Activated CD4-positive, alpha-beta T cell treated with anti-CD3 and anti-CD28 coated beads for 1 hour (primary cell): ENCODE data around the gene TDRD1.
A peak's percentile ranks its signal among the peaks of the same experiment; 100 is the strongest.
"Not testable (repeated sequence)": the region's sequence is repeated elsewhere in the genome, so short reads cannot be mapped to it uniquely, and the experiment has no call there.

Experiments
- DNase-seq: peaks from one replicate; pipeline ENCODE4 v3.0.0-alpha.2; 2020

Gene TDRD1, protein sequence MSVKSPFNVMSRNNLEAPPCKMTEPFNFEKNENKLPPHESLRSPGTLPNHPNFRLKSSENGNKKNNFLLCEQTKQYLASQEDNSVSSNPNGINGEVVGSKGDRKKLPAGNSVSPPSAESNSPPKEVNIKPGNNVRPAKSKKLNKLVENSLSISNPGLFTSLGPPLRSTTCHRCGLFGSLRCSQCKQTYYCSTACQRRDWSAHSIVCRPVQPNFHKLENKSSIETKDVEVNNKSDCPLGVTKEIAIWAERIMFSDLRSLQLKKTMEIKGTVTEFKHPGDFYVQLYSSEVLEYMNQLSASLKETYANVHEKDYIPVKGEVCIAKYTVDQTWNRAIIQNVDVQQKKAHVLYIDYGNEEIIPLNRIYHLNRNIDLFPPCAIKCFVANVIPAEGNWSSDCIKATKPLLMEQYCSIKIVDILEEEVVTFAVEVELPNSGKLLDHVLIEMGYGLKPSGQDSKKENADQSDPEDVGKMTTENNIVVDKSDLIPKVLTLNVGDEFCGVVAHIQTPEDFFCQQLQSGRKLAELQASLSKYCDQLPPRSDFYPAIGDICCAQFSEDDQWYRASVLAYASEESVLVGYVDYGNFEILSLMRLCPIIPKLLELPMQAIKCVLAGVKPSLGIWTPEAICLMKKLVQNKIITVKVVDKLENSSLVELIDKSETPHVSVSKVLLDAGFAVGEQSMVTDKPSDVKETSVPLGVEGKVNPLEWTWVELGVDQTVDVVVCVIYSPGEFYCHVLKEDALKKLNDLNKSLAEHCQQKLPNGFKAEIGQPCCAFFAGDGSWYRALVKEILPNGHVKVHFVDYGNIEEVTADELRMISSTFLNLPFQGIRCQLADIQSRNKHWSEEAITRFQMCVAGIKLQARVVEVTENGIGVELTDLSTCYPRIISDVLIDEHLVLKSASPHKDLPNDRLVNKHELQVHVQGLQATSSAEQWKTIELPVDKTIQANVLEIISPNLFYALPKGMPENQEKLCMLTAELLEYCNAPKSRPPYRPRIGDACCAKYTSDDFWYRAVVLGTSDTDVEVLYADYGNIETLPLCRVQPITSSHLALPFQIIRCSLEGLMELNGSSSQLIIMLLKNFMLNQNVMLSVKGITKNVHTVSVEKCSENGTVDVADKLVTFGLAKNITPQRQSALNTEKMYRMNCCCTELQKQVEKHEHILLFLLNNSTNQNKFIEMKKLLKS

DNA sequence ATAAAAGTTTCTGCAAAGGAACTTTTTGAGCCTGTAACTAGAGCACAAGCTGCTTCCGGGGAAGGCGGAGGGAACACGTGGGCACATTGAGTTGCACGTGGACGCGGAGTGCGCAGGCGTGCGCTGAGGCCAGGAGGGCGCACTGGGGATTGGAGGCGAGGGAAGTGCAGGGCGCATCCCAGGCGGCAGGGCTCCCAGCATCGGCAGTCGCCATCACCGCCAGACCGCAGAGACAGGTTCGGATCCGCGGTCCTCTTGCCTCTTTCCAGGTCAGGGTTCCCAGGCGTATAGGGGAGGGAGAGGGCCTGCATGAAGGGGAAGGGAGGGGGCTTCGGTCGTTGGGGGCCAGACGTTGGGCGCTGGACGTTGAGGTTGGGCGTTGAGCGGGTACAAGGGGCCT, at the start of gene TDRD1:
Gene TDRD1, plus strand, starts transcription at position 206 of the 400 bp plus-strand sequence. CDS start 8,479 bp downstream, outside the sequence.
- DNase-seq = no peak

DNA sequence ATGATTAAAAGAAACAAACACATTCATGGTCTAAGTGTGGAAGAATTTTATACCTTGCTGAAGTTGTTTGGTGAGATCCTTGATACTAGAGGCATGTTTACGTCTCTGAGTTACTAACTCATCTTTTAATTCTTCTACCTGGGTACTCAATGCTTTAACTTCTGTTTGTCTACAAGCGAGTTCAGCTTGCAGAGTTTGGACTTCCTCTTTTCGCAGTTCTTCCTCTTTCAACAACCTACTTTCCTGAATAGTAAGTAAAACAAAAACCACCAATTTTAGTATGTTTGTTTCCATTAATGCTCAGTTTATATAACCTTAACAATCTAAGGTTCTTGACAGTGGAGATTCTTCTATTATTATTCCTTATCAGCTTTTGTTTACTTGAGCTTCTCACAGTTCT, 48.1 kb upstream of the TDRD1 start:
- no peak for DNase-seq

DNA sequence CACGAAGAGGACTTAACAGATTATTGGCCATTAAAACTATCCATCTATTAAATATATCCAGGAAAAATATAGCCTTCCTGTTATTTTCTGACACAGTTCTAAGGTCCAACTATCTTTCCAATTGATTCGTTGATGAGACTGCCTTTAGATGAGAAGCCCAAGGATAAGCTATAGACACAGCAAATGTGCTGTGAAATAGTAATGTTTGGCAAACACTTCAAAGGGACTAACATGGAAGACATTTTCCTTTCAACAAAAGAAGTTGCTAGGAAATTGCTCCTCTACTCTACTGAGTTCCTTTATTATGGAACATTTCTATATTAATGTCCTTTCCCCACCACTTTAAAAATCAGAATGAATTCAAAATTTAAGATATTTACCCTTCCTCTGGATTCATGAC, 43.7 kb upstream of the TDRD1 start:
- no peak for DNase-seq

DNA sequence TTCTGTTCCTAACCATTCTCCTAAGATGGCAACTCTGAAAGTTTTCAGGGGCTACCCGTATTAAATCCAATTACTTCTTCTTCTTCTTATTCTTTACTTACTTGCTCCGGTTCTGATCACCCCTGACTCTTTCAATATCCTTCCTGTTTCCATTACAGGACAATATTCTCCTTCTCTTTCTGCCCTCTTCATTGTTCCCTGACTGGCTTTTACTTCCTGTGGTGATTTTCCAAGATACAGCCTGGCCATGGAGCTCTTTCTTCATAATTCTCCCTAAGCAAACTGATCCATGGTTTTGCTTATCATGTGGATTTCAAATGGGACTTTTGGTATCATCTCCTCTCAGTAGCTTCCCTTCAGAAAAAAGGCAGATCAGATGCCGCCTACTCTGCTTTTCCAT, 40.6 kb upstream of the TDRD1 start:
- no peak for DNase-seq

DNA sequence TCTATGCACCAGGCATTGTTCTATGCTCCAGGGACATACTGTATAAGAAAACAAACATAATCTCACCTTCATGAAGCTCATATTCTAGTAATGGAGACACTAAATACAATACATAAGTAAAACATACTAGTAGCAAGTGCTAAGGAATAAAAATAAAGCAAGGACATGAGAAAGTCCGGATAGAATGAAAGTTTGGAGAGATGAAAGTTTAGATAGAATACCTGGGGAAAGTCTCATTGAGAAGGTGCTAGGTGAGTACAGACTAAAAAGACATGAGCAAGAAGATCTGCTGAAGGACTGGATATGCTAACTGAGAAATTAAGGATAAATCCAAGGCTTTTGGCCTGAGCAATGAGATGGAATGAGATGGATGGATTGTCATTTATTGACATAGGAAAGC, 39.1 kb upstream of the TDRD1 start:
- DNase-seq = no peak

DNA sequence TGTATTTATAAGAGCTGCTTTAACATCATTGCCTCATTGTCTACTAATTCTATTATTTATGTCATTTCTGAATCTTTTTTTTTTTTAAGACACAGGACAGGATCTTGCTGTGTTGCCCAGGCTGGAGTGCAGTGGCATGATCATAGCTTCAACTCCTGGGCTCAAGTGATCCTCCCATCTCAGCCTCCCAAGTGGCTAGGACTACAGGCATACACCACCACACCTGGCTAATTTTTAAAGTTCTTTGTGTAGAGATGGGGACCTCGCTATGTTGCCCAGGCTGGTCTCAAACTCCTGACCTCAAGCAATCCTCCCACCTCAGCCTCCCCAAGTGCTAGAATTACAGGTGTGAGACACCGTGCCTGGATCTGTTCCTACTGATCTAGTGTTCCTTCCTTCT, 38.3 kb upstream of the TDRD1 start:
- DNase-seq = not testable (repeated sequence)

DNA sequence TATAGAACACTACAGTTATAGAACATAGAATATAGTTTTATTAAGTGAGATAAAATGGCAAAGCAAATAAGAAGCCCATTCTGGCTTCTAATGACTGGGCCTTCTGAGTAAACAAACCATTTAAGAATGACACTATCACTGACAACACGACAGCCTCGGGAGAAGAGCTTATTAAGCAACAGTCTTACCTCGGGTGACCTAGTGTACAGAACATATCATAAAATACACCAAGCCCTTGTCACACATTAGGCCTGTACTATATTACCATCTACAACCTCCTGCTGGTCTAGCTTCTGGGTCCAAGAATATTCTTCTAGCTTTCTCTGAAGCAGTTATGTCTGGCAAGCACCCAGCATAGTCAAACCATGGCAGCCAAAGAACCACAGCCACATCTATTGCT, 37.1 kb upstream of the TDRD1 start:
- DNase-seq = no peak

DNA sequence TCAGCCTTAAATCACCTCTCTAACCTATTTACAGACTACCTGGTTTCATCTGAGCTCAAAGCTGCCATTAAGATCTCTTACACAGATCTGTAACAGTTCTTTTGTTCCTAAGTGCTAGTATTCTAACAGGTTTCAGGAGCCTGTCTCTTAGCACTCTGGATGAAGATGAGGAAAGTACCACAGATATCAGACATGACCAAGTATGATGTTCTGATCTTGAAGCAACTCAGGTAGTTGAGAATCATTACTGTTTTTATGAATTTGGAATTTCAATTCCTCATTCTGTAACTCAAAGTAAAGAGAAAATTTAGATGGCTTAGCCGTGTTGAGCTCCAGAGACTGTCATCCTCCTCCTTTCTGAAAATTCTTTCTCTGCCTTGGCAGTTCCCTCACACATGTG, 36.0 kb upstream of the TDRD1 start:
- DNase-seq = no peak

DNA sequence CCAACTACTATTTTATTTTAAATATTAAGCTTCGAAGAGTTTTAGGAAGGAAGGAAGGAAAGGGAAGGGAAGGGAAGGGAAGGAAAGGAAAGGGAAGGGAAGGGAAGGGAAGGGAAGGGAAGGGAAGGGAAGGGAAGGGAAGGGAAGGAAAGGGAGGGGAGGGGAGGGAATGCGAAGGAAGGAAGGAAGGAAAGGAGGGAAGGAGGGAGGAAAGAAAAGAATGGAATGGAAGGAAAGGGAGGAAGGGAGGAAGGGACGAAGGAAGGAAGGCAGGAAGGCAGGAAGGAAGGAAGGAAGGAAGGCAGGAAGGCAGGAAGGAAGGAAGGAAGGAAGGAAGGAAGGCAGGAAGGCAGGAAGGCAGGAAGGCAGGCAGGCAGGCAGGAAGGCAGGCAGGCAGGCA, 29.7 kb upstream of the TDRD1 start:
- not testable (repeated sequence) for DNase-seq

DNA sequence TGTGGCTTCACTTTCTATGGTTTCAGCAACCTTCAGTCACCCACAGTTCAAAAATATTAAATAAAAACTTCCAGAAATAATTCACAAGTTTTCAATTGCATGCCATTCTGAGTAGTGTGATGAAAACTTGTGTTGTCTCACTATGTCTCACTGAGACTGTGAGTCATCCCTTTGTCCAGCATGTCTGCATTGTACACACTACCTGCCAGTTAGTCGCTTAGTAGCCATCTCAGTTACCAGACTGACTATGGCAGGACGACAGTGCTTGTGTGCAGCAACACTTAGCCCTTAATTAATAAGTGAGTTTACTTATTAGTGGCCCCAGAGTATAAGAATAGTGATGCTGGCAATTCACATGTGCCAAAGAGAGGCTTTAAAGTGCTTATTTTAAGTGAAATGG, 27.7 kb upstream of the TDRD1 start:
- DNase-seq = no peak

DNA sequence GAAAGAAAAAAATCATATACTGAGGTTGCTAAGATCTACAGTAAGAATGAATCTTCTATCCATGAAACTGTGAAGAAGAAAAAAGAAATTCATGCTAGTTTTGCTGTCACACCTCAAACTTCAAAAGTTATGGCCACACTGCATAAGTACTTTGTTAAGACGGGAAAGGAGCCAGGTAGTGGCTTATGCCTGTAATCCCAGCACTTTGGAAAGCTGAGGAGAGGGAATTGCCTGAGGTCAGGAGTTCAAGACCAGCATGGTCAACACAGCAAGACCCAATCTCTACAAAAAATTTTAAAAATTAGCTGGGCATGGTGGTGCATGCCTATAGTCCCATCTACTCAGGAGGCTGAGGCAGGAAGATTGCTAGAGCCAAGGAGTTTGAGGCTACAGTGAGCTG, 27.3 kb upstream of the TDRD1 start:
- no peak for DNase-seq

DNA sequence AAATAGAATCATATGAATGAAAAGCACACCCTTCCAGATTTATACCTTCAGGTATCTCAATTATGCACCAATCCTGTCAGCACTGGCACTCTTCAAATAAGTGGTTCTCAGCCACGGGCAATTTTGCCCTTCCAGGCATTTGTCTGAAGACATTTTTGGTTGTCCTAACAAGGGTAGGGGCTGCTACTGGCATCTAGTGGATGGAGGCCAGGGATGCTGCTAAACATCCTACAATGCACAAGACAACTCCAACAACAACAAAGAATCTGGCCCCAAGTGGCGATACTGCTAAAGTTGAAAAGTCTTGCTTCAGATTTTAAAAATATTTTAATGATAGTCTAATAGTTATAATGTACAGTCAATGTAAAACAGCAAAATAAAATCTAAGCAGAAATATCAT, 21.2 kb upstream of the TDRD1 start:
- DNase-seq = no peak

DNA sequence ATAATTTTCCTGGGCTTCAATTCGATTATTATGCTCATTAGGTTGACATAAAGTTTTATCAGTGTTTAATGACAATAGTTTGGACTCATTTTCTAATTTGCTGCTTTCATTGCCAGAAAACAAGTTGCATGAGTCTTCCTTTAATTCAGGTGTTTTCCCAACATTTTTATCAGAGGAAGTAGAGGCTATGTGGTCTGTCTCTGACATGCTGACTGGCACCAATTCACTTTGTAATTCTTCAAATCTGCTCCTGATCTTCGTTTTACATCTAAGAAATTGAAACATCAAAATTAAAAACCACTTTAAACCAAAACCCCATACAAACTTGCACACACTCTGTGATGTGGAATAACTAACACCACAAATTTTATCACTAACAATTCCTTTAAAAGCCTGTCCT, 16.1 kb upstream of the TDRD1 start:
- no peak for DNase-seq

DNA sequence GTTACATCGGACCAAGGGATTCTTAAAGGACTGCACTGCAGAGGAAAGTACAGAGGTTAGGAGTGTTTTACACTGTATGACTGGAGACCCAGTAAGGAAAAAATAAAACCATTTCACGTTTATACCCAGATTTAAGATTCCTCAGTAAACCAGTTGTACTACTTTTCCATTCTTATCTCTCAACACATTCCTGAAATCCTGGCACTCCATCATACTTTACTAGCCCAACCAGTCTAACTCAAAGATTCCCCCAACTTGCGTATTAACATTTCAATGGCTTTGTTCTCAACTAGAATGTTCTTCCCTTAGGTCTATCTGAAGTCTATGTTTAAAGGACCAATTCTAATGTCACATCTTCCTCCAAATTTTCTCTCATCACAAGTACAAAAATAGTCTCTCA, 13.1 kb upstream of the TDRD1 start:
- DNase-seq = no peak

DNA sequence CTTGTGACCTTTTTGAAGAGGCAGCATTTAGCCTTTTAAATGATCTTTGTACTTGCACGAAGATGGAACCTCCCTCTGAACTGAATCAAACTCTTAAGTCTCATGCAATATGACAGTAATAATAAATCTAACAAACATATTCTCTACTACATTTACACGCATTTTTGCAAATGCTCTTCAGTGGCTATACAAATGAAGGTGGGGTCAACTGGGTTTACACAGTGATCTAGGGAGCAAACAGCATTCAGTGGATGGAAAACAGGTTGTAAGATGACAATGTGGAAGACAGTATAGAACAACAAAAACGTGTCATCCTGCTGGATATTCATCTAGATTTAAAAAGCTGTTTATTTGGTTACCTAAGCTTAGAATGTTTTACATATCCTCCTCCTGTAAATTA, 12.7 kb upstream of the TDRD1 start:
- no peak for DNase-seq

DNA sequence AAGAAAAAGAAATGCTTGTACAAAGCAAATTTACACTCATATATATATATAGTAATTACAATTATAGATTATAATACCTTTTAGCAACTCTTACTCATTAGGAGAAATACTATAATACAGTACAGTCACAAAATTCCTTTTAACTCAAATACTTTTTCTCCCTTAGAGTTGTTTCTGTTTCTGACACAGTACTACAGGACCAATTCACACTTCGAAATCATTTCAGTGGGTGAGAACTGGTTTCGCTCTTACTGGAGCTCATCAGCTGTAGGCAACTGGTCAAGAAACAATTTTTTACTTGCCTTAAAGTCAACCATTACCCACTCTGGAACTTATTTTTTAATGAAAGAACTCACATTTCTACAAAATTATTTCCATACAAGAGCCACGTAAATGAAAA, 11.2 kb upstream of the TDRD1 start:
- DNase-seq = no peak

DNA sequence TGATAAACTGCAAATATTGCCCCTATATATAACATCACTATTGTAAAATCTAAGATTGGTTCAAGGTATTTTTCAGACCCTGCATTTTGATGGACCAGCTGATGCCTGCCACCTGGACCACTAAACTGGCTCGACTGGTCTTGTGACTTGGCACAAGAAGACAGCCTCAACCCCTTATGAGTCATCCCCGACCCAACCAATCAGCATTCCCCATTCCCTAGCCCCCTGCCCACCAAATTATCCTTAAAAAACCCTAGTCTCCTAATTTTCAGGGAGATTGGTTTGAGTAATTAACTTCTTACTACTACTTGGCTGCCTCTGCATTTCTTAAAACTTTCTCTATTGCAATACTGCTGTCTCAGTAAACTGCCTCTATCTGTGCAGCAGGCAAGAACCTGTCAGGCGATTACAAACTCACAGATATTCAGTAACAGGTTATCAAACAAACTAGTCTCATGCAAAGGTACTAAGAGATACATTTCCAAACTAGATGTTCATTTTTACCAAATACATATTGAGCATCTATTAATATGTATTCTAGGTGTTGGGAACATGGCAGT, 10.6 kb upstream of the TDRD1 start:
- DNase-seq = no peak

DNA sequence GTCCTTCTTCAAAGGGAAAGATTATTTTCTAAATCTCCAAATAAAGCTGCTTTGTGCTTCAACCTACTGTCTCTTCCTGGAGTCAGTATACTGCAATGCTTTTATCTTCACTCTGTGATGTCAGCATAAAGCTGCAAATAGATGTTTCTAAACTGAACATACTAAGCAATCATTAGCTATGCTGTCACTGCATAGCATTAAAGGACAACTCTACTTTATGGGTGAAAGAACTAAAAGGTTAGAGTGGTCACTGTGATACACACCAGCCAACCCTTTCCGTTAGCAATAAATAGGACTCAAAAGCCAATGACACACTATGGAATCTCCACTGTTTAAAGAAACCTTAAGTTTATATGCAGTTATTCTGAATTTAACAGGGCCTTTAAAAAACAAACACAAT, 6.9 kb upstream of the TDRD1 start:
- DNase-seq = no peak

DNA sequence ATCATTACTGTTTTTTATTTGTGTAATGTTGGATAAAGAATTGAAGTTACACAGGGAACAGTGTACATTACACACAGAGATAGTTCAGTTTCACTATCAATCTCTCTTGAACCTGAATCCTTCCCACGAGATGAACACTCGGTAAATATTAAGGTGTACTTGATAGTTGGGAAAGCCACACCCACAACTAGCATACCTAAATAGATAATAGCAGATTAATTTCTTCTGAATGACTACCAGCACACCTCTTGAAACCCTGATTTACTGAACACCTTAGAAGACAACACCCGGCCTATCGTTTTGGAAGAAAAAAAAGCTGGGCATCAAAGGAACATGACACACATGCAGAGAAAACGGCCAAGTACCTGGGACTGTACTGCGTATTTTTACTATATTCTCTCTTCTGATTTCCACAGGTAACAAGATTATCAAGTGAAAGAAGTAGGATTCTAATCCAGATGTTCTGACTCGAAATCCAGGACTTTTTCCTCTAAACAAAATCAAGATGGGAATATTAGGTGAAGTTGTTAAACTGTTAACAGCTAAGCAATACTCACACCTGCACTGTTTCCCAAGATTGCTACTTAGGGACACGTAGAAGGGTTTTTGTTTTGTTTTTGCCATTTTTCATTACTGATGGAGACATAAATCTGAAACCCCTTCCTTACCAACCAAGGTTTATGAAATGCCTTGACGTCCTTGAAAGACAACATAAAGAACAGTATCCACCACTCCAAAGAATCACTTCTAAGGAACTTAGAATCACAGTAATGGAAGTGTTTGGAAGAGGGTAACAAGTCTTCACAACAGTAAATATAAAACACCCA, 6.2 kb upstream of the TDRD1 start:
- DNase-seq = no peak

DNA sequence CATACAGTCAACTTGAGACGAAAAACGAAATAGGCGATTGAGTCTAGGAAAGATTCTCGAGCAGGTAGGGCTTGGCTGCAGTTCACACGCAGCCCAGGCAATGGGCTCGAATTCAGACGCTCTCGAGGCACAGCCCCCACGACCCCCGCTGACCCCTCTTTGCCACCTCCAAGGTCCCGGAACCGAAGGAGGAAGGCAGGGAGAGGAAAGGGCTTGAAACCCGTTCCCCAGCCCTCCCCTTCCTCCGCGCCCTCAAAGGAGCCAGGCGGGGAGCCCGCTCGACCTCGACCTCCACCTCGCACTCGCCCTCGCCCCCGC, 5.6 kb upstream of the TDRD1 start:
- no peak for DNase-seq

DNA sequence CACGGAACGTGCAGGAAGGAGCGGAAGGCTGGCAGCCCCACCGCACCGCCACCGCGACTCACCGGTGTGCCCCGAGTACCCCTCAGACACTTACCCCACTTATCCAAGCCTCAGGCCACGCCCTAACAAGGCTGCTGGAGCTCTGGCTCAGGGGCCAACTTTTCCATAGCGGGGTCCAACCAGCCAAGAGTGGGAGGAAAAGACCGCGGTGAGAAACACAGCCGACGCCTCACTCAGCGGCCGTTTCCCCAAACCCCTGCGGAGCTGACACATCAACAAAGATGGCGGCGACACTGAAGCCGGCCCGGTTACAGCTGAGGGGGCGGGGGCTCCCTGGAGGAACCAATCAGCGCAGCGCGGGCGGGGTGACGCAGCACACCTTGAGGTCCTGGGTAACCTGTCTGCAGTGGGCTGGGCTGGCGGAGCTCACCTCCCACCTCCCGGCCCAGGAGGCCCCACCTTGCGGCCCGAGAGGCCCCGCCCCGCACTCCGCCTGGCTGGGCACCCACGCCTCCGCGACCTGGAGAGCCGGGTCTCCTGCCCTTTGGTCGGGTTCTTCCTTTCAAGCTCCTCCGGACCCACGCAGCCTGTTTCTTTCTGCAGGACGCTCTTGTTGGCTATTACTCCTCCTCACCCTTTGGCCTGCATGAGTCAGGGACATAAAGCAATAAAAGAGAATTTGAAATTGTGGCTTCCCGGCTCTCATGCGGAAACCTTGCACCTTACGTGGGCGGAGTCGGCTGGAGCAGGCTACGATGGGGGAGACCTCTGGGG, 5.0 kb upstream of the TDRD1 start, which contains the start of gene CCDC186:
Gene CCDC186, minus strand, starts transcription at position 283 of the 774 bp plus-strand sequence. CDS start 10,935 bp downstream, outside the sequence.
- peak; percentile 97 for DNase-seq
